Measurements from ENCODE around the gene ATAD1. TPM values are rescaled to one million over a fixed set of nuclear protein-coding genes. Genes with fewer than 3 reads are reported as not detected.

ATAD1 gene
- total RNA-seq, 1 experiment from 2014 or later = 46.7 TPM

DNA sequence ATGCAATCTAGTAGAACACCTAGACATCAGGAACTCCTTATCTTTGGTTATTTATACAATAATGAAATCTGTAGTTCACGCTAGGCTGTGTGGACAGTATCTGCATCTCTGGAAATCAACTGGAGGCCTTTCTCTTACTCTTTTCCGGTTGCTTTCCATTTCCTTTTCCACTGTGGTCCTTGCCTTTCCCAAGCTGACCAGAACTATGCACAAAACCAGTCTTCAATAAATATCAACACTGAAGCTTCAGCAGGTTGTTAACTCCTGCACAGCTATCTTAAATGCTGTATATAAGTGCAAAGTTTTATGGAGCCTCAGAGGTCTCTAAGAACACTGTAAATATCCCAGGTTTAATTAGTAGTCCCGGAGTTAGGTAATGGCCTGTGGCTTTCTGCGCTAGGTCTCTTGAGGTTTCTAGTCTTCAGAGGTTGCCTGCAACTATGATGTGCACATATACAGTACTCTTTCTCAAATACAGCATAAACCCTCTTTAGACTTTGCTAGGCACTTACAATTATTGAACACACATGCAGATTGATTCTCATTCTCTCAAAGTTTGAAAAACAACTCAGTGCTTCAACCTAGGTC, 42.9 kb upstream of the ATAD1 start:
- H3K4me1 Mint-ChIP-seq = peaks cover 23% of the 10 kb centered on the region
- no peaks in the 10 kb centered on the region for H3K9me3 Mint-ChIP-seq
- ATAC-seq = no peak
- ChIA-PET POLR2A (interaction anchor here (1.4 to 3.0 kb wide), 4 partner anchors 35 to 526 kb away, joined by 3 to 24 read pairs (median 12); no protein-coding TSS in a partner anchor), CTCF (interaction anchor here (1.3 to 2.8 kb wide), 5 partner anchors 10 to 868 kb away, joined by 3 to 19 read pairs (median 7); no protein-coding TSS in a partner anchor)
- H3K27me3 Mint-ChIP-seq (ENCODE audit: low read depth) = peaks cover 4% of the 10 kb centered on the region
- H3K27ac Mint-ChIP-seq = no peak overlapping the region; the same call in 1 of the 2 replicates
- H3K4me3 Mint-ChIP-seq = peak overlapping the region; percentile 98
- no peak for TF ChIP-seq NR1H2 (CRISPR knock-in tag; IDR thresholded peaks at IDR 0.05)
- no peak for TF ChIP-seq KAT7 (CRISPR knock-in tag; IDR thresholded peaks at IDR 0.05; ENCODE audit: borderline replicate concordance)
- TF ChIP-seq, protein P1, sequence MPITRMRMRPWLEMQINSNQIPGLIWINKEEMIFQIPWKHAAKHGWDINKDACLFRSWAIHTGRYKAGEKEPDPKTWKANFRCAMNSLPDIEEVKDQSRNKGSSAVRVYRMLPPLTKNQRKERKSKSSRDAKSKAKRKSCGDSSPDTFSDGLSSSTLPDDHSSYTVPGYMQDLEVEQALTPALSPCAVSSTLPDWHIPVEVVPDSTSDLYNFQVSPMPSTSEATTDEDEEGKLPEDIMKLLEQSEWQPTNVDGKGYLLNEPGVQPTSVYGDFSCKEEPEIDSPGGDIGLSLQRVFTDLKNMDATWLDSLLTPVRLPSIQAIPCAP (CRISPR knock-in tag; IDR thresholded peaks at IDR 0.05) = no peak
- no peak for TF ChIP-seq ZNF121 (CRISPR knock-in tag; IDR thresholded peaks at IDR 0.05)
- no peak for TF ChIP-seq CREB1 (CRISPR knock-in tag; IDR thresholded peaks at IDR 0.05)
- TF ChIP-seq ZNF219 (CRISPR knock-in tag; IDR thresholded peaks at IDR 0.05; ENCODE audit: borderline replicate concordance) = no peak
- TF ChIP-seq ELF4 (CRISPR knock-in tag; IDR thresholded peaks at IDR 0.05; ENCODE audit: low read depth) = no peak
- no peak for TF ChIP-seq ZNF423 (CRISPR knock-in tag; IDR thresholded peaks at IDR 0.05)
- TF ChIP-seq, protein P2, sequence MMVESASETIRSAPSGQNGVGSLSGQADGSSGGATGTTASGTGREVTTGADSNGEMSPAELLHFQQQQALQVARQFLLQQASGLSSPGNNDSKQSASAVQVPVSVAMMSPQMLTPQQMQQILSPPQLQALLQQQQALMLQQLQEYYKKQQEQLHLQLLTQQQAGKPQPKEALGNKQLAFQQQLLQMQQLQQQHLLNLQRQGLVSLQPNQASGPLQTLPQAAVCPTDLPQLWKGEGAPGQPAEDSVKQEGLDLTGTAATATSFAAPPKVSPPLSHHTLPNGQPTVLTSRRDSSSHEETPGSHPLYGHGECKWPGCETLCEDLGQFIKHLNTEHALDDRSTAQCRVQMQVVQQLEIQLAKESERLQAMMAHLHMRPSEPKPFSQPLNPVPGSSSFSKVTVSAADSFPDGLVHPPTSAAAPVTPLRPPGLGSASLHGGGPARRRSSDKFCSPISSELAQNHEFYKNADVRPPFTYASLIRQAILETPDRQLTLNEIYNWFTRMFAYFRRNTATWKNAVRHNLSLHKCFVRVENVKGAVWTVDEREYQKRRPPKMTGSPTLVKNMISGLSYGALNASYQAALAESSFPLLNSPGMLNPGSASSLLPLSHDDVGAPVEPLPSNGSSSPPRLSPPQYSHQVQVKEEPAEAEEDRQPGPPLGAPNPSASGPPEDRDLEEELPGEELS (CRISPR knock-in tag; IDR thresholded peaks at IDR 0.05) = no peak
- no peak for TF ChIP-seq ZBTB21 (CRISPR knock-in tag; IDR thresholded peaks at IDR 0.05; ENCODE audit: borderline replicate concordance)
- TF ChIP-seq, protein P3, sequence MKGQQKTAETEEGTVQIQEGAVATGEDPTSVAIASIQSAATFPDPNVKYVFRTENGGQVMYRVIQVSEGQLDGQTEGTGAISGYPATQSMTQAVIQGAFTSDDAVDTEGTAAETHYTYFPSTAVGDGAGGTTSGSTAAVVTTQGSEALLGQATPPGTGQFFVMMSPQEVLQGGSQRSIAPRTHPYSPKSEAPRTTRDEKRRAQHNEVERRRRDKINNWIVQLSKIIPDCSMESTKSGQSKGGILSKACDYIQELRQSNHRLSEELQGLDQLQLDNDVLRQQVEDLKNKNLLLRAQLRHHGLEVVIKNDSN (CRISPR knock-in tag; IDR thresholded peaks at IDR 0.05) = no peak
- H3K36me3 Mint-ChIP-seq = no peaks in the 10 kb centered on the region
- no peak for DNase-seq (ENCODE audit: low spot score)

DNA sequence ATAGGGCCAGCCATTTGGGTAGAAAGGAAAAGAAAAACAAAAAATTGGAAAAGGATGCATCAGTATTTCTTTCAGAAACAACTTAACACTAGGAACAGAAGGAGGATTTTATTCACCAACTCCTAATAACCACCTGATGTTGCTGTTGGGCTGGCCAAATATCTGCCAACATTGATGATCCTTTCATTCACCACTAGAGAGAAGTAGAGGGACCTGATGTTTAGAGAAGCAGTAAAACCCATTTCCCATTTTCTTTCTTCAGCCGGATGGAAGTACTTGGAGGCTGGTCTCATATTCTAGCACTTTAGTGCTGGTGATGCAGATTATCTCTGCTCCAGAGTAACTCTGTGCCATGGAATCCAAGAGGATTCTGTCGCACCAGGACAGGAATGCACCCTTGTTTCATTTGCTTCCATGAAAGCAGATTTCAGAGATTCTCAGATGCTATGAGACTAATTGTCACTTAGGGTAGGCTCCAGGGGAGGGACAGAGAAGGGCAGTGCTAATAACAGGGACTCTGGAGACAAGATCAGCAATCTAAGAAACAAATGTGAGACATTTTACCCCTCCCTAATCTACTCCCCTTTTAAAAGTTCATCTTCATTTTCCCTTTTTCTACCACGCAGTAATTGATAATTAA, 42.2 kb upstream of the ATAD1 start:
- 0 out of 2 replicates have a peak, but pooled peaks cover 5% of the 10 kb centered on the region for H3K9me3 Mint-ChIP-seq
- H3K27me3 Mint-ChIP-seq (ENCODE audit: low read depth) = peaks cover 4% of the 10 kb centered on the region
- no peak for DNase-seq (ENCODE audit: low spot score)
- CTCF ChIA-PET = interaction anchor here (2.8 kb wide), 1 partner anchor 529 kb away, joined by 10 read pairs; no protein-coding TSS in a partner anchor
- peaks cover 18% of the 10 kb centered on the region for H3K4me1 Mint-ChIP-seq
- H3K36me3 Mint-ChIP-seq = no peaks in the 10 kb centered on the region
- ATAC-seq = no peak
- H3K4me3 Mint-ChIP-seq = peak overlapping the region; percentile 41; the same call in 1 of the 2 replicates
- H3K27ac Mint-ChIP-seq = no peak overlapping the region
- POLR2A ChIA-PET = no interaction called here
- TF ChIP-seq CREB1 (CRISPR knock-in tag; IDR thresholded peaks at IDR 0.05) (no peak), ZNF232 (CRISPR knock-in tag; IDR thresholded peaks at IDR 0.05) (no peak), CBFB (CRISPR knock-in tag; IDR thresholded peaks at IDR 0.05; ENCODE audit: low read depth) (no peak)
- TF ChIP-seq, protein P4, sequence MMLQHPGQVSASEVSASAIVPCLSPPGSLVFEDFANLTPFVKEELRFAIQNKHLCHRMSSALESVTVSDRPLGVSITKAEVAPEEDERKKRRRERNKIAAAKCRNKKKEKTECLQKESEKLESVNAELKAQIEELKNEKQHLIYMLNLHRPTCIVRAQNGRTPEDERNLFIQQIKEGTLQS (CRISPR knock-in tag; conservative IDR thresholded peaks at IDR 0.05) = no peak
- TF ChIP-seq, protein P5, sequence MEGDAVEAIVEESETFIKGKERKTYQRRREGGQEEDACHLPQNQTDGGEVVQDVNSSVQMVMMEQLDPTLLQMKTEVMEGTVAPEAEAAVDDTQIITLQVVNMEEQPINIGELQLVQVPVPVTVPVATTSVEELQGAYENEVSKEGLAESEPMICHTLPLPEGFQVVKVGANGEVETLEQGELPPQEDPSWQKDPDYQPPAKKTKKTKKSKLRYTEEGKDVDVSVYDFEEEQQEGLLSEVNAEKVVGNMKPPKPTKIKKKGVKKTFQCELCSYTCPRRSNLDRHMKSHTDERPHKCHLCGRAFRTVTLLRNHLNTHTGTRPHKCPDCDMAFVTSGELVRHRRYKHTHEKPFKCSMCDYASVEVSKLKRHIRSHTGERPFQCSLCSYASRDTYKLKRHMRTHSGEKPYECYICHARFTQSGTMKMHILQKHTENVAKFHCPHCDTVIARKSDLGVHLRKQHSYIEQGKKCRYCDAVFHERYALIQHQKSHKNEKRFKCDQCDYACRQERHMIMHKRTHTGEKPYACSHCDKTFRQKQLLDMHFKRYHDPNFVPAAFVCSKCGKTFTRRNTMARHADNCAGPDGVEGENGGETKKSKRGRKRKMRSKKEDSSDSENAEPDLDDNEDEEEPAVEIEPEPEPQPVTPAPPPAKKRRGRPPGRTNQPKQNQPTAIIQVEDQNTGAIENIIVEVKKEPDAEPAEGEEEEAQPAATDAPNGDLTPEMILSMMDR (IDR thresholded peaks at IDR 0.05) = no peak
- TF ChIP-seq, protein P6, sequence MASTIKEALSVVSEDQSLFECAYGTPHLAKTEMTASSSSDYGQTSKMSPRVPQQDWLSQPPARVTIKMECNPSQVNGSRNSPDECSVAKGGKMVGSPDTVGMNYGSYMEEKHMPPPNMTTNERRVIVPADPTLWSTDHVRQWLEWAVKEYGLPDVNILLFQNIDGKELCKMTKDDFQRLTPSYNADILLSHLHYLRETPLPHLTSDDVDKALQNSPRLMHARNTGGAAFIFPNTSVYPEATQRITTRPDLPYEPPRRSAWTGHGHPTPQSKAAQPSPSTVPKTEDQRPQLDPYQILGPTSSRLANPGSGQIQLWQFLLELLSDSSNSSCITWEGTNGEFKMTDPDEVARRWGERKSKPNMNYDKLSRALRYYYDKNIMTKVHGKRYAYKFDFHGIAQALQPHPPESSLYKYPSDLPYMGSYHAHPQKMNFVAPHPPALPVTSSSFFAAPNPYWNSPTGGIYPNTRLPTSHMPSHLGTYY (CRISPR knock-in tag; IDR thresholded peaks at IDR 0.05) = no peak
- TF ChIP-seq, protein P7, sequence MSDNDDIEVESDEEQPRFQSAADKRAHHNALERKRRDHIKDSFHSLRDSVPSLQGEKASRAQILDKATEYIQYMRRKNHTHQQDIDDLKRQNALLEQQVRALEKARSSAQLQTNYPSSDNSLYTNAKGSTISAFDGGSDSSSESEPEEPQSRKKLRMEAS (CRISPR knock-in tag; IDR thresholded peaks at IDR 0.05) = no peak
- TF ChIP-seq, protein P8, sequence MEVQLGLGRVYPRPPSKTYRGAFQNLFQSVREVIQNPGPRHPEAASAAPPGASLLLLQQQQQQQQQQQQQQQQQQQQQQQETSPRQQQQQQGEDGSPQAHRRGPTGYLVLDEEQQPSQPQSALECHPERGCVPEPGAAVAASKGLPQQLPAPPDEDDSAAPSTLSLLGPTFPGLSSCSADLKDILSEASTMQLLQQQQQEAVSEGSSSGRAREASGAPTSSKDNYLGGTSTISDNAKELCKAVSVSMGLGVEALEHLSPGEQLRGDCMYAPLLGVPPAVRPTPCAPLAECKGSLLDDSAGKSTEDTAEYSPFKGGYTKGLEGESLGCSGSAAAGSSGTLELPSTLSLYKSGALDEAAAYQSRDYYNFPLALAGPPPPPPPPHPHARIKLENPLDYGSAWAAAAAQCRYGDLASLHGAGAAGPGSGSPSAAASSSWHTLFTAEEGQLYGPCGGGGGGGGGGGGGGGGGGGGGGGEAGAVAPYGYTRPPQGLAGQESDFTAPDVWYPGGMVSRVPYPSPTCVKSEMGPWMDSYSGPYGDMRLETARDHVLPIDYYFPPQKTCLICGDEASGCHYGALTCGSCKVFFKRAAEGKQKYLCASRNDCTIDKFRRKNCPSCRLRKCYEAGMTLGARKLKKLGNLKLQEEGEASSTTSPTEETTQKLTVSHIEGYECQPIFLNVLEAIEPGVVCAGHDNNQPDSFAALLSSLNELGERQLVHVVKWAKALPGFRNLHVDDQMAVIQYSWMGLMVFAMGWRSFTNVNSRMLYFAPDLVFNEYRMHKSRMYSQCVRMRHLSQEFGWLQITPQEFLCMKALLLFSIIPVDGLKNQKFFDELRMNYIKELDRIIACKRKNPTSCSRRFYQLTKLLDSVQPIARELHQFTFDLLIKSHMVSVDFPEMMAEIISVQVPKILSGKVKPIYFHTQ (CRISPR knock-in tag; IDR thresholded peaks at IDR 0.05) = no peak
- TF ChIP-seq, protein P9, sequence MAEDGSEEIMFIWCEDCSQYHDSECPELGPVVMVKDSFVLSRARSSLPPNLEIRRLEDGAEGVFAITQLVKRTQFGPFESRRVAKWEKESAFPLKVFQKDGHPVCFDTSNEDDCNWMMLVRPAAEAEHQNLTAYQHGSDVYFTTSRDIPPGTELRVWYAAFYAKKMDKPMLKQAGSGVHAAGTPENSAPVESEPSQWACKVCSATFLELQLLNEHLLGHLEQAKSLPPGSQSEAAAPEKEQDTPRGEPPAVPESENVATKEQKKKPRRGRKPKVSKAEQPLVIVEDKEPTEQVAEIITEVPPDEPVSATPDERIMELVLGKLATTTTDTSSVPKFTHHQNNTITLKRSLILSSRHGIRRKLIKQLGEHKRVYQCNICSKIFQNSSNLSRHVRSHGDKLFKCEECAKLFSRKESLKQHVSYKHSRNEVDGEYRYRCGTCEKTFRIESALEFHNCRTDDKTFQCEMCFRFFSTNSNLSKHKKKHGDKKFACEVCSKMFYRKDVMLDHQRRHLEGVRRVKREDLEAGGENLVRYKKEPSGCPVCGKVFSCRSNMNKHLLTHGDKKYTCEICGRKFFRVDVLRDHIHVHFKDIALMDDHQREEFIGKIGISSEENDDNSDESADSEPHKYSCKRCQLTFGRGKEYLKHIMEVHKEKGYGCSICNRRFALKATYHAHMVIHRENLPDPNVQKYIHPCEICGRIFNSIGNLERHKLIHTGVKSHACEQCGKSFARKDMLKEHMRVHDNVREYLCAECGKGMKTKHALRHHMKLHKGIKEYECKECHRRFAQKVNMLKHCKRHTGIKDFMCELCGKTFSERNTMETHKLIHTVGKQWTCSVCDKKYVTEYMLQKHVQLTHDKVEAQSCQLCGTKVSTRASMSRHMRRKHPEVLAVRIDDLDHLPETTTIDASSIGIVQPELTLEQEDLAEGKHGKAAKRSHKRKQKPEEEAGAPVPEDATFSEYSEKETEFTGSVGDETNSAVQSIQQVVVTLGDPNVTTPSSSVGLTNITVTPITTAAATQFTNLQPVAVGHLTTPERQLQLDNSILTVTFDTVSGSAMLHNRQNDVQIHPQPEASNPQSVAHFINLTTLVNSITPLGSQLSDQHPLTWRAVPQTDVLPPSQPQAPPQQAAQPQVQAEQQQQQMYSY (CRISPR knock-in tag; IDR thresholded peaks at IDR 0.05) = no peak

All from WTC11 (cell line).